Thymus (tissue), 11 donors: Measurements from ENCODE around the gene NUP153. TPM values are rescaled to one million over a fixed set of nuclear protein-coding genes. Genes with fewer than 3 reads are reported as not detected.

Experiments
- DNase-seq, 9 donors: peaks; one replicate each; pipeline ENCODE4 v3.0.0-alpha.2; 2013; ENCODE audit warnings: low spot score in 9 of 9, low read depth in 6 of 9, missing footprints in 1 of 9
- H3K27ac ChIP-seq, 2 donors: one replicate each; pipeline ENCODE4 v1.5.1; 2013; ENCODE audit warnings: control low read depth in 1 of 2, low read depth in 1 of 2, low read length in 1 of 2, mild to moderate bottlenecking in 1 of 2, moderate library complexity in 1 of 2
- H3K27me3 ChIP-seq, 2 donors: one replicate each; pipeline ENCODE4 v1.5.1; 2013; ENCODE audit warnings: low read length in 1 of 2; ENCODE audit not compliant: control insufficient read depth in 2 of 2, insufficient read depth in 1 of 2
- H3K36me3 ChIP-seq, 2 donors: one replicate each; pipeline ENCODE4 v1.5.1; 2013; ENCODE audit warnings: low read length in 1 of 2, mild to moderate bottlenecking in 1 of 2, moderate library complexity in 1 of 2; ENCODE audit not compliant: control insufficient read depth in 2 of 2, insufficient read depth in 2 of 2
- H3K4me1 ChIP-seq, 2 donors: one replicate each; pipeline ENCODE4 v1.5.1; 2013; ENCODE audit warnings: low read length in 2 of 2; ENCODE audit not compliant: control insufficient read depth in 2 of 2, insufficient read depth in 2 of 2
- H3K4me3 ChIP-seq, 2 donors: one replicate each; pipeline ENCODE4 v1.5.1; 2013; ENCODE audit warnings: low read length in 2 of 2, control low read depth in 1 of 2, mild to moderate bottlenecking in 1 of 2
- H3K9me3 ChIP-seq, 2 donors: one replicate each; pipeline ENCODE4 v1.5.1; 2013; ENCODE audit warnings: low read length in 1 of 2, mild to moderate bottlenecking in 1 of 2; ENCODE audit not compliant: control insufficient read depth in 2 of 2, insufficient read depth in 1 of 2
- WGBS: extraction: QIAGEN DNeasy Blood & Tissue Kit; methylation state at CpG from one replicate; pipeline ENCODE4 v1.1.7; 2013; 5-methylcytosine and 5-hydroxymethylcytosine counted together
- polyA plus RNA-seq: library from polyadenylated mRNA; stranded (reverse); fragments of 200-250 nt; gene quantifications from one replicate; pipeline ENCODE4 v1.2.3, GENCODE V29; 2013
- total RNA-seq: library from RNA; stranded (reverse); fragments of 120-200 nt; gene quantifications from one replicate; pipeline ENCODE4 v1.2.4, GENCODE V29; 2013
- donor health status: healthy.

Gene NUP153
- total and polyA plus RNA-seq, 2 donors = 14.9 to 32.5 TPM

- no peak for DNase-seq
- WGBS = 62% methylated on average over 1 of the region's 1 CpG
- Histone ChIP-seq H3K4me3 (no peak overlapping the region), H3K27ac (no peak overlapping the region), H3K4me1 (peaks cover 5 to 15% of the 10 kb centered on the region in 2 donors), H3K27me3 (no peaks in the 10 kb centered on the region), H3K36me3 (peaks cover 0 to 19% of the 10 kb centered on the region in 2 donors), H3K9me3 (peaks cover 0 to 3% of the 10 kb centered on the region in 2 donors)
Observed at GRCh38 chr6:17602888-17603287, 103.8 kb downstream of the NUP153 start.

- Histone ChIP-seq H3K4me1 (peaks cover 5 to 15% of the 10 kb centered on the region in 2 donors), H3K27ac (peak overlapping the region in 1 of 2 donors; percentile 91), H3K36me3 (peaks cover 0 to 13% of the 10 kb centered on the region in 2 donors), H3K4me3 (peak overlapping the region; percentile 76 to 91), H3K9me3 (peaks cover 0 to 6% of the 10 kb centered on the region in 2 donors), H3K27me3 (no peaks in the 10 kb centered on the region)
- DNase-seq = no peak
- 26% methylated on average over 5 of the region's 5 CpGs for WGBS
Observed at GRCh38 chr6:17601386-17601703, 105.4 kb downstream of the NUP153 start.

GRCh38 chr6:17600527-17601385 lies 106.0 kb downstream of the NUP153 start:
- peaks cover 5 to 15% of the 10 kb centered on the region in 2 donors for H3K4me1 ChIP-seq
- DNase-seq = peak; percentile 13 to 76 (median 56)
- peak overlapping the region; percentile 91 to 97 for H3K27ac ChIP-seq
- under 1% methylated on average over 77 of the region's 77 CpGs for WGBS
- peak overlapping the region; percentile 76 to 91 for H3K4me3 ChIP-seq
- peaks cover 0 to 11% of the 10 kb centered on the region in 2 donors for H3K36me3 ChIP-seq
- no peaks in the 10 kb centered on the region for H3K27me3 ChIP-seq
- peaks cover 0 to 6% of the 10 kb centered on the region in 2 donors for H3K9me3 ChIP-seq

- peak within 1 kb of the TSS; percentile 91 to 97 for H3K27ac ChIP-seq
- 13% methylated on average over 42 of the region's 42 CpGs for whole genome bisulfite sequencing
- H3K4me3 ChIP-seq = peak within 1 kb of the TSS; percentile 76 to 91
- H3K9me3 ChIP-seq = peaks cover 0 to 6% of the 10 kb centered on the region in 2 donors
- peak; percentile 77 to 97 (median 91) for DNase-seq
- H3K27me3 ChIP-seq = no peaks in the 10 kb centered on the region
- peaks cover 5 to 15% of the 10 kb centered on the region in 2 donors for H3K4me1 ChIP-seq
- H3K36me3 ChIP-seq = peaks cover 0 to 11% of the 10 kb centered on the region in 2 donors
Observed at GRCh38 chr6:17599877-17600526, 106.7 kb downstream of the NUP153 start, which contains the start of gene FAM8A1. TSS of gene FAM8A1 (plus strand) at chr6:17600302. CDS start at chr6:17600410, 108 bp downstream.

- Histone ChIP-seq H3K4me1 (peaks cover 0 to 7% of the 10 kb centered on the region in 2 donors), H3K4me3 (no peak overlapping the region), H3K9me3 (peaks cover 0 to 6% of the 10 kb centered on the region in 2 donors), H3K36me3 (no peaks in the 10 kb centered on the region), H3K27ac (no peak overlapping the region), H3K27me3 (no peaks in the 10 kb centered on the region)
- WGBS = 98% methylated on average over 3 of the region's 3 CpGs
- no peak for DNase-seq
Observed at GRCh38 chr6:17596085-17596484, 110.6 kb downstream of the NUP153 start.

GRCh38 chr6:17593246-17593645 lies 113.5 kb downstream of the NUP153 start:
- Histone ChIP-seq H3K4me3 (no peak overlapping the region), H3K27me3 (no peaks in the 10 kb centered on the region), H3K36me3 (no peaks in the 10 kb centered on the region), H3K9me3 (peaks cover 0 to 2% of the 10 kb centered on the region in 2 donors), H3K4me1 (peaks cover 14 to 17% of the 10 kb centered on the region in 2 donors), H3K27ac (no peak overlapping the region)
- no peak for DNase-seq

- WGBS = 88% methylated on average over 1 of the region's 1 CpG
- DNase-seq = peak in 1 of 9 donors; percentile 7
- Histone ChIP-seq H3K27me3 (no peaks in the 10 kb centered on the region), H3K4me3 (no peak overlapping the region), H3K9me3 (no peaks in the 10 kb centered on the region), H3K36me3 (no peaks in the 10 kb centered on the region), H3K4me1 (peaks cover 14 to 17% of the 10 kb centered on the region in 2 donors), H3K27ac (no peak overlapping the region)
Observed at GRCh38 chr6:17591287-17591686, 115.4 kb downstream of the NUP153 start.

- WGBS = 65% methylated on average over 5 of the region's 5 CpGs
- no peaks in the 10 kb centered on the region for H3K36me3 ChIP-seq
- H3K27me3 ChIP-seq = no peaks in the 10 kb centered on the region
- peaks cover 16 to 17% of the 10 kb centered on the region in 2 donors for H3K4me1 ChIP-seq
- DNase-seq = peak; percentile 41 to 89 (median 68)
- H3K4me3 ChIP-seq = no peak overlapping the region
- H3K27ac ChIP-seq = peak overlapping the region; percentile 59 to 81
- no peaks in the 10 kb centered on the region for H3K9me3 ChIP-seq
Observed at GRCh38 chr6:17589406-17590096, 117.2 kb downstream of the NUP153 start.
